Loucy (cell line): ENCODE results near the gene TPRX1.

ENCODE experiments used
- H2AFZ ChIP-seq: fragments of 200-600 bp; sonication (generic); 2 replicates; pipeline ENCODE4 v1.6.0; 2016; ENCODE audit warnings: antibody characterized with exemption, mild to moderate bottlenecking, low read length, moderate library complexity
- H3F3A ChIP-seq: fragments of 200-600 bp; 2 replicates; pipeline ENCODE4 v1.6.0; 2016; ENCODE audit warnings: antibody characterized with exemption, low read depth, mild to moderate bottlenecking
- H3K27me3 ChIP-seq: fragments of 200-600 bp; sonication (generic); 2 replicates; pipeline ENCODE4 v1.6.1; 2014; ENCODE audit warnings: low read length, mild to moderate bottlenecking; ENCODE audit not compliant: insufficient read depth, poor library complexity, severe bottlenecking
- H3K36me3 ChIP-seq: fragments of 200-600 bp; sonication (generic); 2 replicates; pipeline ENCODE4 v1.6.1; 2016; ENCODE audit warnings: low read length; ENCODE audit not compliant: insufficient read depth
- H3K4me1 ChIP-seq: fragments of 200-600 bp; sonication (generic); 2 replicates; pipeline ENCODE4 v1.5.1; 2014; ENCODE audit warnings: low read length, mild to moderate bottlenecking; ENCODE audit not compliant: insufficient read depth, poor library complexity, severe bottlenecking
- H3K4me2 ChIP-seq: fragments of 200-600 bp; sonication (generic); 2 replicates; pipeline ENCODE4 v1.6.0; 2014; ENCODE audit warnings: antibody characterized with exemption, low read length, low read depth, mild to moderate bottlenecking; ENCODE audit not compliant: poor library complexity, severe bottlenecking
- H3K4me3 ChIP-seq: fragments of 200-600 bp; sonication (generic); 2 replicates; pipeline ENCODE4 v1.5.1; 2014; ENCODE audit warnings: low read length, mild to moderate bottlenecking, mixed read lengths; ENCODE audit not compliant: poor library complexity, severe bottlenecking
- H3K79me2 ChIP-seq: fragments of 200-600 bp; sonication (generic); 2 replicates; pipeline ENCODE4 v1.6.1; 2014; ENCODE audit warnings: low read length; ENCODE audit not compliant: insufficient read depth
- H3K9ac ChIP-seq: fragments of 200-600 bp; sonication (generic); 2 replicates; pipeline ENCODE4 v1.6.0; 2014; ENCODE audit warnings: mild to moderate bottlenecking, low read depth, low read length, moderate library complexity; ENCODE audit not compliant: poor library complexity, severe bottlenecking
- H3K9me2 ChIP-seq: fragments of 200-600 bp; sonication (generic); replicated peaks from 2 replicates; pipeline ENCODE4 v1.6.1; 2016; ENCODE audit warnings: low read depth, low read length, mixed read lengths
- H3K9me3 ChIP-seq: fragments of 200-600 bp; sonication (generic); 2 replicates; pipeline ENCODE4 v1.6.1; 2014; ENCODE audit warnings: mild to moderate bottlenecking, antibody characterized with exemption, low read length, low read depth; ENCODE audit not compliant: insufficient read depth
- H4K20me1 ChIP-seq: fragments of 200-600 bp; sonication (generic); 2 replicates; pipeline ENCODE4 v1.6.0; 2014; ENCODE audit warnings: antibody characterized with exemption, low read length, mild to moderate bottlenecking; ENCODE audit not compliant: insufficient read depth, poor library complexity, severe bottlenecking
- CTCF ChIP-seq: fragments of 200-600 bp; sonication (generic); conservative IDR thresholded peaks from 2 replicates; pipeline ENCODE4 v1.5.1; 2014; ENCODE audit warnings: mild to moderate bottlenecking, antibody characterized with exemption, low read length
- EZH2phosphoT487 ChIP-seq: fragments of 200-600 bp; IDR thresholded peaks from 2 replicates; pipeline ENCODE4 v1.6.1; 2018; ENCODE audit warnings: antibody characterized with exemption, mild to moderate bottlenecking, moderate library complexity, borderline replicate concordance

Gene TPRX1

GRCh38 chr19:47758443-47758804, 45.9 kb downstream of the TPRX1 start:
- Histone ChIP-seq H3K4me3 (no peak overlapping the region), H4K20me1 (peaks cover 4% of the 10 kb centered on the region), H3K9me3 (no peaks in the 10 kb centered on the region), H3K4me1 (peaks cover 8% of the 10 kb centered on the region), H3K27me3 (no peaks in the 10 kb centered on the region), H3K9ac (no peak overlapping the region), H3K79me2 (peaks cover 18% of the 10 kb centered on the region), H3K4me2 (no peak overlapping the region), H3F3A (no peaks in the 10 kb centered on the region), H2AFZ (no peak overlapping the region), H3K9me2 (no peaks in the 10 kb centered on the region), H3K36me3 (peaks cover 51% of the 10 kb centered on the region)
- TF ChIP-seq CTCF = no peak
- no peak for TF ChIP-seq EZH2phosphoT487

- Histone ChIP-seq H3K4me3 (no peak overlapping the region), H3K4me1 (peaks cover 14% of the 10 kb centered on the region), H3K4me2 (no peak overlapping the region), H2AFZ (no peak overlapping the region), H3K9ac (no peak overlapping the region), H3K9me3 (no peaks in the 10 kb centered on the region), H3K9me2 (no peaks in the 10 kb centered on the region), H3K36me3 (peaks cover 57% of the 10 kb centered on the region), H3K27me3 (no peaks in the 10 kb centered on the region), H3F3A (no peaks in the 10 kb centered on the region), H3K79me2 (peaks cover 23% of the 10 kb centered on the region), H4K20me1 (peaks cover 4% of the 10 kb centered on the region)
- no peak for TF ChIP-seq CTCF
- TF ChIP-seq EZH2phosphoT487 = no peak
Measured at GRCh38 chr19:47757617-47758442, 46.5 kb downstream of the TPRX1 start.

- H3F3A ChIP-seq = no peaks in the 10 kb centered on the region
- H3K4me3 ChIP-seq = no peak overlapping the region
- peaks cover 22% of the 10 kb centered on the region for H3K4me1 ChIP-seq
- H3K36me3 ChIP-seq = peaks cover 64% of the 10 kb centered on the region
- no peak overlapping the region for H2AFZ ChIP-seq
- no peaks in the 10 kb centered on the region for H3K27me3 ChIP-seq
- TF ChIP-seq CTCF (no peak), EZH2phosphoT487 (no peak)
- H3K4me2 ChIP-seq = no peak overlapping the region
- H4K20me1 ChIP-seq = peaks cover 4% of the 10 kb centered on the region
- no peak overlapping the region for H3K9ac ChIP-seq
- H3K9me2 ChIP-seq = no peaks in the 10 kb centered on the region
- H3K79me2 ChIP-seq = peaks cover 29% of the 10 kb centered on the region
- H3K9me3 ChIP-seq = no peaks in the 10 kb centered on the region
Measured at GRCh38 chr19:47756953-47757608, 47.3 kb downstream of the TPRX1 start.
